Anterior cingulate cortex (tissue), 58 donors: ENCODE results near the gene TNS3.
"Not testable (repeated sequence)": the region's sequence is repeated elsewhere in the genome, so short reads cannot be mapped to it uniquely, and the experiment has no call there.

Experiments
- DNase-seq, 58 donors: peaks; one replicate each; lab custom pipeline; 2025; lab: John Stamatoyannopoulos, UW

TNS3 gene

GRCh38 chr7:47546733-47547494, 35.0 kb downstream of the TNS3 start:
- DNase-seq, result no peak

GRCh38 chr7:47546171-47546570, 35.7 kb downstream of the TNS3 start:
- no peak for DNase-seq

- DNase-seq, result no peak
Measured at GRCh38 chr7:47544416-47544815, 37.5 kb downstream of the TNS3 start.

- no peak for DNase-seq
Measured at GRCh38 chr7:47543714-47544113, 38.2 kb downstream of the TNS3 start.

GRCh38 chr7:47543056-47543455, 38.9 kb downstream of the TNS3 start:
- no peak for DNase-seq

GRCh38 chr7:47542051-47542450, 39.9 kb downstream of the TNS3 start:
- no peak for DNase-seq

- DNase-seq, result not testable (repeated sequence)
Measured at GRCh38 chr7:47541485-47541884, 40.4 kb downstream of the TNS3 start.

GRCh38 chr7:47540387-47541350, 41.2 kb downstream of the TNS3 start:
- no peak for DNase-seq

GRCh38 chr7:47540053-47540386, 41.9 kb downstream of the TNS3 start:
- DNase-seq, result no peak

- DNase-seq, result no peak
Measured at GRCh38 chr7:47539398-47540052, 42.4 kb downstream of the TNS3 start.

GRCh38 chr7:47538846-47539311, 43.0 kb downstream of the TNS3 start:
- DNase-seq, result no peak

GRCh38 chr7:47537716-47538675, 43.9 kb downstream of the TNS3 start:
- DNase-seq, result no peak

GRCh38 chr7:47536661-47537611, 45.0 kb downstream of the TNS3 start:
- DNase-seq, result peak in 24 of 58 donors; percentile 6 to 49 (median 22)

GRCh38 chr7:47535704-47536628, 45.9 kb downstream of the TNS3 start:
- DNase-seq, result no peak

- peak in 5 of 58 donors; percentile 20 to 69 (median 30) for DNase-seq
Measured at GRCh38 chr7:47535035-47535703, 46.7 kb downstream of the TNS3 start.

- peak in 2 of 58 donors; percentile 12 to 47 for DNase-seq
Measured at GRCh38 chr7:47534322-47535034, 47.4 kb downstream of the TNS3 start.
